Measurements from ENCODE around the gene LSM2. TPM values are rescaled to one million over a fixed set of nuclear protein-coding genes. Genes with fewer than 3 reads are reported as not detected.
"Not testable (repeated sequence)": the region's sequence is repeated elsewhere in the genome, so short reads cannot be mapped to it uniquely, and the experiment has no call there.

Gene LSM2
- polyA plus RNA-seq, 1 donor from 2014 or later: 68.5 TPM

GRCh38 chr6:31794866-31795615, 11.7 kb downstream of the LSM2 start:
- Histone ChIP-seq H4K20me1 (ENCODE audit: insufficient read depth) (no peaks in the 10 kb centered on the region), H3K79me2 (replicated peaks; ENCODE audit: insufficient read depth, low read length) (peaks cover 18% of the 10 kb centered on the region), H3K27me3 (ENCODE audit: insufficient read depth, low read depth, low read length) (no peaks in the 10 kb centered on the region), H3K4me2 (ENCODE audit: low read length) (peak overlapping the region; percentile 100), H3K36me3 (ENCODE audit: insufficient read depth, low read length) (no peaks in the 10 kb centered on the region), H3K9me3 (ENCODE audit: low read length) (no peaks in the 10 kb centered on the region), H3K27ac (ENCODE audit: low read length) (peak overlapping the region; percentile 62), H3F3A (ENCODE audit: insufficient read depth, low read length, poor library complexity, severe bottlenecking) (no peaks in the 10 kb centered on the region), H3K9me2 (ENCODE audit: insufficient read depth, low read length) (no peaks in the 10 kb centered on the region), H3K9ac (ENCODE audit: low read length) (peak overlapping the region; percentile 89), H2AFZ (ENCODE audit: low read depth, low read length) (peak overlapping the region; percentile 53), H3K4me3 (ENCODE audit: low read length) (peak overlapping the region; percentile 100)
- TF ChIP-seq REST (IDR thresholded peaks at IDR 0.05; ENCODE audit: borderline replicate concordance) (no peak), EZH2 (IDR thresholded peaks at IDR 0.05; ENCODE audit: borderline replicate concordance, insufficient read depth, low read length, poor library complexity, severe bottlenecking) (no peak), MXI1 (conservative IDR thresholded peaks at IDR 0.05; ENCODE audit: poor library complexity, severe bottlenecking) (no peak), RAD21 (conservative IDR thresholded peaks at IDR 0.05) (no peak)

- no peaks in the 10 kb centered on the region for H3K9me2 ChIP-seq (ENCODE audit: insufficient read depth, low read length)
- no peaks in the 10 kb centered on the region for H3K27me3 ChIP-seq (ENCODE audit: insufficient read depth, low read depth, low read length)
- no peaks in the 10 kb centered on the region for H3K9me3 ChIP-seq (ENCODE audit: low read length)
- peak overlapping the region; percentile 89 for H3K9ac ChIP-seq (ENCODE audit: low read length)
- H3K4me3 ChIP-seq (ENCODE audit: low read length): peak overlapping the region; percentile 100
- no peaks in the 10 kb centered on the region for H3F3A ChIP-seq (ENCODE audit: insufficient read depth, low read length, poor library complexity, severe bottlenecking)
- peak overlapping the region; percentile 100 for H3K4me2 ChIP-seq (ENCODE audit: low read length)
- H3K36me3 ChIP-seq (ENCODE audit: insufficient read depth, low read length): no peaks in the 10 kb centered on the region
- peaks cover 18% of the 10 kb centered on the region for H3K79me2 ChIP-seq (replicated peaks; ENCODE audit: insufficient read depth, low read length)
- H4K20me1 ChIP-seq (ENCODE audit: insufficient read depth): no peaks in the 10 kb centered on the region
- peak overlapping the region; percentile 62 for H3K27ac ChIP-seq (ENCODE audit: low read length)
- peak overlapping the region; percentile 53 for H2AFZ ChIP-seq (ENCODE audit: low read depth, low read length)
- TF ChIP-seq SMC3 (conservative IDR thresholded peaks at IDR 0.05; ENCODE audit: poor library complexity) (peak; percentile 13), POLR2AphosphoS5 (IDR thresholded peaks at IDR 0.05) (no peak), REST (IDR thresholded peaks at IDR 0.05; ENCODE audit: borderline replicate concordance) (peak; percentile 21), EZH2 (IDR thresholded peaks at IDR 0.05; ENCODE audit: borderline replicate concordance, insufficient read depth, low read length, poor library complexity, severe bottlenecking) (no peak), TAF1 (IDR thresholded peaks at IDR 0.05; ENCODE audit: low read depth) (no peak), MXI1 (conservative IDR thresholded peaks at IDR 0.05; ENCODE audit: poor library complexity, severe bottlenecking) (no peak), CTCF (IDR thresholded peaks at IDR 0.05; ENCODE audit: poor library complexity, severe bottlenecking) (no peak), EP300 (conservative IDR thresholded peaks at IDR 0.05; ENCODE audit: poor library complexity, severe bottlenecking) (no peak), RAD21 (conservative IDR thresholded peaks at IDR 0.05) (no peak)
These were observed 12.4 kb downstream of the LSM2 start for GRCh38 chr6:31794294-31794865.

GRCh38 chr6:31793927-31794245, 12.9 kb downstream of the LSM2 start:
- H4K20me1 ChIP-seq (ENCODE audit: insufficient read depth); H3F3A ChIP-seq (ENCODE audit: insufficient read depth, low read length, poor library complexity, severe bottlenecking); H2AFZ ChIP-seq (ENCODE audit: low read depth, low read length); H3K36me3 ChIP-seq (ENCODE audit: insufficient read depth, low read length); H3K9me2 ChIP-seq (ENCODE audit: insufficient read depth, low read length); H3K9me3 ChIP-seq (ENCODE audit: low read length); H3K27ac ChIP-seq (ENCODE audit: low read length); H3K27me3 ChIP-seq (ENCODE audit: insufficient read depth, low read depth, low read length): not testable (repeated sequence)
- Histone ChIP-seq H3K4me3 (ENCODE audit: low read length) (peak overlapping the region; percentile 100), H3K4me2 (ENCODE audit: low read length) (peak overlapping the region; percentile 100), H3K9ac (ENCODE audit: low read length) (peak overlapping the region; percentile 89), H3K79me2 (replicated peaks; ENCODE audit: insufficient read depth, low read length) (peaks cover 18% of the 10 kb centered on the region)
